Neural crest cell (in vitro differentiated cells): Measurements from ENCODE around the gene GOLPH3. TPM values are rescaled to one million over a fixed set of nuclear protein-coding genes. Genes with fewer than 3 reads are reported as not detected.
"Not testable (repeated sequence)": the region's sequence is repeated elsewhere in the genome, so short reads cannot be mapped to it uniquely, and the experiment has no call there.

Source experiments
- DNase-seq: peaks from one replicate; pipeline ENCODE4 v3.0.0; 2021; ENCODE audit warnings: low read depth, mixed read lengths, low spot score
- H3K27ac Mint-ChIP-seq: one replicate; pipeline ENCODE4 v1.8.0; 2021; ENCODE audit warnings: mild to moderate bottlenecking, mixed read lengths; ENCODE audit not compliant: unreplicated experiment
- H3K27me3 Mint-ChIP-seq: 2 replicates; pipeline ENCODE4 v1.8.0; 2021; ENCODE audit warnings: low read depth, mild to moderate bottlenecking, mixed read lengths
- H3K36me3 Mint-ChIP-seq: 2 replicates; pipeline ENCODE4 v1.8.0; 2021; ENCODE audit warnings: low read depth, mild to moderate bottlenecking, mixed read lengths
- H3K4me1 Mint-ChIP-seq: 2 replicates; pipeline ENCODE4 v1.8.0; 2021; ENCODE audit warnings: mixed read lengths
- H3K4me3 Mint-ChIP-seq: one replicate; pipeline ENCODE4 v1.8.0; 2021; ENCODE audit warnings: mild to moderate bottlenecking, mixed read lengths
- H3K9me3 Mint-ChIP-seq: 2 replicates; pipeline ENCODE4 v1.8.0; 2021; ENCODE audit warnings: mixed read lengths
- CTCF ChIP-seq: fragments of 200-600 bp; sonication (generic); conservative IDR thresholded peaks from 2 replicates; pipeline ENCODE4 v1.5.0; 2021; ENCODE audit warnings: antibody characterized with exemption, mild to moderate bottlenecking
- total RNA-seq: library from RNA; stranded (reverse); gene quantifications from 2 replicates; pipeline ENCODE4 v1.2.1, GENCODE V29; 2021

GOLPH3 gene
- total RNA-seq, 1 donor from 2014 or later, result 61.7 TPM

DNA sequence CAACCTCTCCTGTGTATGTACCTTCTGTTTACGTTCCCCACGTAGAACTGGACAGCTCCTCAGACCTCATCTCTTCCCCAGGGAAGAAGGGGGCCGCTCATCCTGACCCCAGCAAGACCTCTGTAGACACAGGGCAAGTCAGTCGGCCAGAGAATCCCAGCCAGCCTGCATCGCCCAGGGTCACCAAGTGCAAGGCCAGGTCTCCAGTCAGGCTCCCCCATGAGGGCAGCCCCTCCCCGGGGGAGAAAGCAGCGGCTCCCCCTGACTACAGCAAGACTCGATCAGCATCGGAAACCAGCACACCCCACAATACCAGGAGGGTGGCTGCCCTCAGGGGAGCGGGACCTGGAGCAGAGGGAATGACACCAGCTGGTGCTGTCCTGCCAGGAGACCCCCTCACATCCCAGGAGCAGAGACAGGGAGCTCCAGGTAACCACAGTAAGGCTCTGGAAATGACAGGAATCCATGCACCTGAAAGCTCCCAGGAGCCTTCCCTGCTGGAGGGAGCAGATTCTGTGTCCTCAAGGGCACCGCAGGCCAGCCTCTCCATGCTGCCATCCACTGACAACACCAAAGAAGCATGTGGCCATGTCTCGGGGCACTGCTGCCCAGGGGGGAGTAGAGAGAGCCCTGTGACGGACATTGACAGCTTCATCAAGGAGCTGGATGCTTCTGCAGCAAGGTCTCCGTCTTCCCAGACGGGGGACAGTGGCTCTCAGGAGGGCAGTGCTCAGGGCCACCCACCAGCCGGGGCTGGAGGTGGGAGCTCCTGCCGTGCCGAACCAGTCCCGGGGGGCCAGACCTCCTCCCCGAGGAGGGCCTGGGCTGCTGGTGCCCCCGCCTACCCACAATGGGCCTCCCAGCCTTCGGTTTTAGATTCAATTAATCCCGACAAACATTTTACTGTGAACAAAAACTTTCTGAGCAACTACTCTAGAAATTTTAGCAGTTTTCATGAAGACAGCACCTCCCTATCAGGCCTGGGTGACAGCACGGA lies 86.7 kb downstream of the GOLPH3 start:
- H3K27ac Mint-ChIP-seq, result no peak overlapping the region
- H3K4me1 Mint-ChIP-seq, result no peaks in the 10 kb centered on the region
- no peak overlapping the region for H3K4me3 Mint-ChIP-seq
- no peaks in the 10 kb centered on the region for H3K9me3 Mint-ChIP-seq
- no peaks in the 10 kb centered on the region for H3K27me3 Mint-ChIP-seq
- no peak for DNase-seq
- TF ChIP-seq CTCF, result no peak
- H3K36me3 Mint-ChIP-seq, result no peaks in the 10 kb centered on the region

DNA sequence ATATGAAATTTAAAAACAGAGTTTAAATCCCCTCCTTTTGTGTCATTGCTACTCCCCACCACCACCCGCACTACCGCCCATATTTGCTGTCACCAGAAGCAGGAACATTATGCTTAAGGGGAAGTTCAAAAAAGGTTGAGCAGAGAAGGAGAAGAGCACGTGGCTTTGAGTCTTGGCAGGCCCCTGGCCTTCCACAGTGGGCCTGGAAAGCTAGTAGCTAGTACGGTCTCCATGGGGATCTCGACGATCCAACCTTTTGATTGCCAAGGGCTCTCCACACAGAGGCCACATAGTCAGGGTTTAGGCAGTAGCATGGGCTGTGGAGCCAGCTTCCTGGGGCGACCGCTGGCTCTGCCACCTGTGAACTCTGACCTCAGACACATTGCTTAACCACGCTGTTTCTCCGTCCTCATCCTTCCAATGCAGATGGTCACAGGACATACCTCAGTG lies 90.1 kb downstream of the GOLPH3 start:
- TF ChIP-seq CTCF, result no peak
- H3K4me1 Mint-ChIP-seq, result no peaks in the 10 kb centered on the region
- no peak overlapping the region for H3K4me3 Mint-ChIP-seq
- H3K36me3 Mint-ChIP-seq, result no peaks in the 10 kb centered on the region
- H3K27ac Mint-ChIP-seq, result no peak overlapping the region
- no peak for DNase-seq
- H3K27me3 Mint-ChIP-seq, result no peaks in the 10 kb centered on the region
- no peaks in the 10 kb centered on the region for H3K9me3 Mint-ChIP-seq

DNA sequence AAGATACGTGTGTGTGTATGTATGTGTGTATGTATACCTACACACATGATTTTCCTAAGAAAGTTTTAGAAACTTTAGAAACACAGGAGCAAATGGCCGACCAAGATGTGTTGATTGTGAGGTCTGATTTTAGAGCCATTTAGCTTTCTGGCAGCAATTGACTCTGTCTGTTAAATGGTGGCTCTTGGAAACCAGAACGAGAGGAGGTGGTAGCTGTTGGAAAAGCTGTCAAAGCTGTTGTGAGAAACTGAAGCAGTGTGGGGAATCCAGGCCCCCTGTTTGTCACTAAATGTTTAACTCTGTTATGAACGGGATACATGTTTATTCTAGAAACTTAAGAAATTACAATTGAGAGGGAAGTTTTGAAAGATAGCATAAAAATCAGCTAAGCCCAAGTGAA lies 91.4 kb downstream of the GOLPH3 start:
- H3K4me3 Mint-ChIP-seq, result no peak overlapping the region
- no peaks in the 10 kb centered on the region for H3K4me1 Mint-ChIP-seq
- H3K36me3 Mint-ChIP-seq, result no peaks in the 10 kb centered on the region
- H3K9me3 Mint-ChIP-seq, result no peaks in the 10 kb centered on the region
- TF ChIP-seq CTCF, result no peak
- no peak overlapping the region for H3K27ac Mint-ChIP-seq
- DNase-seq, result no peak
- H3K27me3 Mint-ChIP-seq, result no peaks in the 10 kb centered on the region

- not testable (repeated sequence) for H3K9me3 Mint-ChIP-seq, H3K27me3 Mint-ChIP-seq, H3K4me1 Mint-ChIP-seq, DNase-seq, H3K36me3 Mint-ChIP-seq, H3K27ac Mint-ChIP-seq, H3K4me3 Mint-ChIP-seq
These were observed 93.6 kb downstream of the GOLPH3 start for GRCh38 chr5:32080565-32080964.

- DNase-seq, H3K9me3 Mint-ChIP-seq, H3K4me3 Mint-ChIP-seq: not testable (repeated sequence)
These were observed 95.3 kb downstream of the GOLPH3 start for GRCh38 chr5:32078855-32079254.

DNA sequence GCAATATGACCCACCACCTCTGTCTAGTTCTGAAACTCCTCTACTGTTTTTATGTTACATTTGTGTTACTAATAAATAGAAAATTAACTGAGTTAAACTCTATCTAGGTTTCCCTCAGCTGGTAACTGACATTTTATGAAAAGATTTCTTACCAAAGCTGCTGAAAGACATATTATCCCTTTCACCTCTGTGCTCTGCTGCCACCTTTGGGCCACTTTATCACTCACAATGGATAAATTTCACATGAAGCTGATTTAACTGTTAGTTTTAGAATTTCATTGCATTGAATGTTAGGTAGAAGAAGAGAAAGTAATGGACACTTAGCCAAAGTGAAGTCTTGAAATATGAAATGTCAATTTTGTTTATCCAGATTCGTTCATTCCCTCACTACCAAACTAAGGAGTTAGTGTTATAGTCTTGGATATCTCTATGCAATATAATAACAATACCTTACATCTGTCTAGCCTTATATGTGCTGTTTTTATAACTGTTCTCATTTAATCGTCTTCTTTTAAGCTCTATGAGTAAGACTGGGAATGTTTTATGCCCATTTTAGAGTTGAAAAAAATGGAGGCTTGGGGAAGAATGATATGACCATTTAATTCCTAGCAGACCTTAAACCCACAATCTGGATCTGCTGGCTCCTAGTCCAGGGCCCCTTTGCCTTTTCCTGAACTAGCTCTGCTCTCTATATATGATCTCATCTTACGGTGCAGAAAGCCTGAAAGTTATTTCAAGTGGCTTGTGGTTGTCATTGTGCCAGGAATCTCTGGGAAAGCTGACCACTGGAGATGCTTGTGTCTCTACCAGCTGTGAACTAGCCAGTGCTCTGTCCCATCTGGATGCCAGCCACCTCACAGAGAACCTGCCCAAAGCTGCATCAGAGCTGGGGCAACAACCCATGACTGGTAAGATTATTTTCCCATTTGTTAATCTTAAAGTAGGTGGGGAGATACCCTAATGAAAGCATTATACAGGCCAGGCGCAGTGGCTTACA lies 97.1 kb downstream of the GOLPH3 start:
- Mint-ChIP-seq H3K36me3 (no peaks in the 10 kb centered on the region), H3K9me3 (no peaks in the 10 kb centered on the region), H3K27me3 (no peaks in the 10 kb centered on the region), H3K4me3 (no peak overlapping the region), H3K27ac (no peak overlapping the region), H3K4me1 (peaks cover 5% of the 10 kb centered on the region)
- DNase-seq, result peak; percentile 48
- TF ChIP-seq CTCF, result peak; percentile 88

More at GRCh38 chr5:32078855-32079254, 95.3 kb downstream of the GOLPH3 start:
- not testable (repeated sequence) for H3K4me1 Mint-ChIP-seq, H3K36me3 Mint-ChIP-seq, H3K27ac Mint-ChIP-seq, H3K27me3 Mint-ChIP-seq
